Globus pallidus (tissue), 1 donor: Measurements from ENCODE around the gene ZNF726.
"Not testable (repeated sequence)": the region's sequence is repeated elsewhere in the genome, so short reads cannot be mapped to it uniquely, and the experiment has no call there.

Experiments
- DNase-seq: peaks from one replicate; pipeline ENCODE4 v3.0.0-alpha.2; 2015; ENCODE audit warnings: low spot score

The ZNF726 gene

DNA sequence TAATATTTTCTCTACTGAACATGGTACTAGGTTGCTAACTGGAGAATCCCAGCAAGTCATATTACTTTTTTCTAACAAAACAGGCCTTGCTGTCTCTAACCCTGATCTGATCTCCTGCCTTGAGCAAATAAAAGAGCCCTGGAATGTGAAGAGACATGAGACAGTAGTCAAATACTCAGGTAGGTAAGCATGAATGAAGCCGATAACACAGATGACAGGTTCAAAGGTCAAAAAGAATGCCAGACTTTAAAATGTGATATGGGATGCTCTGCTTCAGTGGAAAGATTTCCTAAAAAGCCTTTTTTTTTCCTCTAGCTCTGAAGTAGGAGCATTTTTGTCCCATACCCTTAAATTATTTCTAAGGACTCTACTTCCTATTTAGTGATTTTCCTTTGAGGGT, 28.7 kb downstream of the ZNF726 start:
- DNase-seq = no peak

DNA sequence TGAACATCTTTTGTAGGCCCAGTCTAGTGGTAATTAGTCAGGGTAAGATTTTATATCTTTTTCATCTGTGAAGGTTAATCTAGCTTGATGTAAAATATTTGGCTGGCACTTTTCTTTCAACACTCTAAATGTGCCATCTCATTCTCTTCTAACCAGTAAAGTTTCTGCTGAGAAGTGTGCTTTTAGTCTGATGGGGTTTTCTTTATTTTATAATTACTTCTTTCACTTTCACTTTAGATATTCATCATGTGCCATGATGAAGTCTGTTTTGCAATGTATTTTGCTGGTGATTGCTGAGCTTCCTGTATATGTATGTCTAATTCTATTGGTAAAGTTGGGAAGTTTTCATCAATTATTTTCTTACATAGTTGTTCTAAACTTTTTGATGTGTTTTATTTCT, 31.9 kb downstream of the ZNF726 start:
- no peak for DNase-seq

DNA sequence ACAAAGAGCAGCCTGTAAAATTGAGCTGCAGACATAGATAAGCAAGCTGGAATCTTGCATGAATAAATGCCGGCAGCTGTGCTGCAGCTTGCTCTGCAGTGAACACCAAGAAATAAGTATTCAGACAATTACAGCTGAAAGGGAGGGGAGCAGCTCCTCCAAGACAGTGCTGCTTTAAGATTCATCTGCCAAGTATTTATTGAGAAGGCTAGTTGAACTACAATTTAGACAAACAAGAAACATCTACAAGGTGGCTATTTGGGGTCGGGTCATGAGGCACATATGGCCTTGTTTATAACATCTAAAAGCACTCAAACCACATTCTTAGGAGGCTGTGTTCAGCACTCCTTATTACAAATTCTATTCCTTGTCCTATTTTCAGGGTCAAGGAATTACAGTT, 34.9 kb downstream of the ZNF726 start:
- no peak for DNase-seq

DNA sequence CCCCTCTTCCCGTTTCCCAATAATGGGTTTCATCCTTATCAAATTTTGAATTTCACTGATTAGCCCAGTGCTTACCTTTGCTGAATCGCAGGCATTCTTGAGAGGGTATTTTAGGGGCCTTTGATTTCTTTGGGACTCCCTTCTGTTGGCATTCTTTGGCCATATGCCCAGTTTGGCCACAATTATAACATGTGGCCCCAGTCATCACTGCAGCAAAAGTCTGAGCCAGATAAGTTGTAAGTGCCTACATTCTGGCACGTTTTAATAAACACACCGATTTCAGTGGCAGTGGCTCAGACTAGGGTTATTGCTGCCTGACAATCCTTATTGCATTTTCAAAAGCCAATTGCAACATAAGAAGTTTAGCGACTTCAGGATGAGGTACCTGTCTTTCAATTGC, 41.4 kb downstream of the ZNF726 start:
- no peak for DNase-seq

DNA sequence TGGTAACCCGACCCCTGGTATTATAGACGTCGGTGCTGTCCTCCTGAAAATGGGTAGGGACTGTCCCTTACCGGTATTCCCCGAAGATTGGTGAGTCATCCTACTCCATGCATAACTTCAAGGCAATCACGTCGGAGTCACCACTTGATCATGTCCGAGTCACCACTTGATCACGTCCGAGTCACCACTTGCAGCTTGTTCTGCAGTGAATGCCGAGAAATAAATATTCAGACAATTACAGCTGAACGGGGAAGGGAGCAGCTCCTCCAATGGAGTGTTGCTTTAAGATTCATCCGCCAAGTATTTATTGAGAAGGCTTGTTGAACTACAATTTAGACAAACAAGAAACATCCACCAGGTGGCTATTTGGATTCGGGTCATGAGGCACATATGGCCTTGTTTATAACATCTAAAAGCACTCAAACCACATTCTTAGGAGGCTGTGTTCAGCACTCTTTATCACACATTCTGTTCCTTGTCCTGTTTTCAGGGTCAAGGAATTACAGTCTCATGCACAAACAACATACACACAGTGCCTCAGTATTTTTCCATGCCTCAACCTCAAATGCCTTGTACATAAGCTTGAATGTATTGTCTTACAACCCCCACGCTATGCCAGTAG, 43.1 kb downstream of the ZNF726 start:
- DNase-seq = no peak

DNA sequence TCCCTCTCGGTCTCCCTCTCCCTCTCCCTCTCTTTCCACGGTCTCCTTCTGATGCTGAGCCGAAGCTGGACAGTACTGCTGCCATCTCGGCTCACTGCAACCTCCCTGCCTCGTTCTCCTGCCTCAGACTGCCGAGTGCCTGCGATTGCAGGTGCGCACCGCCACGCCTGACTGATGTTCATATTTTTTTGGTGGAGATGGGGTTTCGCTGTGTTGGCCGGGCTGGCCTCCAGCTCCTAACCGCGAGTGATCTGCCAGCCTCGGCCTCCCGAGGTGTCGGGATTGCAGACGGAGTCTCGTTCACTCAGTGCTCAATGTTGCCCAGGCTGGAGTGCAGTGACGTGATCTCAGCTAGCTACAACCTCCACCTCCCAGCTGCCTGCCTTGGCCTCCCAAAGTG, 48.7 kb downstream of the ZNF726 start:
- not testable (repeated sequence) for DNase-seq

- DNase-seq = not testable (repeated sequence)
These were observed 49.2 kb downstream of the ZNF726 start for GRCh38 chr19:23963881-23964280.

- DNase-seq = not testable (repeated sequence)
These were observed 49.6 kb downstream of the ZNF726 start for GRCh38 chr19:23964334-23964733.

DNA sequence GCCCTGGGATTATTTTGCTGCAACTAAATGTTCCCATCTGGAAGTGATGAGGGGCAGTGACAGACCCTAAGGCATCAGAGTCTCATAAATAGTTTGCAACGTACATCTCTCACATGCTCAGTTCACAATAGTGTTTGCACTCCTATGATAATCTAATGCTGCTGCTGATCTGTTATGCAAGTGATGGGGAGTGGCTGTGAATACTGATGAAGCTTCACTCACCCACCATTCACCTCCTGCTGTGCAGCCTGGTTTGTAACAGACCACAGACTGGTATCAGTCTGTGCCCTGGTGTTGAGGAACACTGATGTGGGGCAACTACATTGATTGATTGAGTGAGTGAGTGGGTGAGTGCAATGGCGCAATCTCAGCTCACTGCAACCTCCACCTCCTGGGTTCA, 54.9 kb downstream of the ZNF726 start:
- no peak for DNase-seq

GRCh38 chr19:23971598-23971997, 56.9 kb downstream of the ZNF726 start:
- DNase-seq = no peak

DNA sequence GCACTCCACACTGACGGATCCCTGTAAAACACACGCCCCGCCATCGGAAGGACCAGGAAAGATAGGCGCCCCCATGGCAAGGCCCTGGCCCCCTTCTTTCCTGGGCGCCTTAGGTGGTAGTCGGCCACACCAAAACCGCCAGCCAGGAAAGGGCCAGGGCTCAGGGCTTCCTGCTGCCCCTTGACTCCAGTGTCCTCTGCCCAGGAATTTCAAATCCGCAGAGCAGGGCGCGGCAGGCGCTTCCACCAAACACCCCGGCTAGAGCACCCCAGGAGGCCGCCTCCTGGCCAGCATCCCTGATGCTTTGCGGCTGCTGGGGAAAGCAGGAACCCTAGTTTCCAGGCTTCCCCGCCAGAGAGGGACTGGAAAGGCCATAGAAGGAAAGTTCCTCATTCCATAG, 57.5 kb downstream of the ZNF726 start:
- DNase-seq = no peak

DNA sequence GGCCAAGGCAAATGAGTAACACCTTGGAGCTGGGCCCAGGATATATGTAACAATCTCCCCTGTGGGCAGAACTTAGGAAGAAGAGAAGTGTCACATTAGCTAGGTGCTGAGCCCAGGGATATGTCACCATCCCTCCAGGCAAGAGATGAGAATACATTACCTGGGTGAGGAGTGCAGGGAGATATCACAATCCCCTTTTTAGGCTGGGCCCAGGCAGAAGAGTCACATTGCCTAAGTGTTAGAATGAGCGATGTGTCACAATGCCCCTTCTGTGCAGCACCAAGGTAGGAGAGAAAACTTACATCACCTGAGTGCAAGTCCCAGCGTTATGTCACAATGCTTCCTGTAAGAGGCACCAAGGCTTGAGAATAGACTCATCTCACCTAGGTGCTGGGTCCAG, 60.3 kb downstream of the ZNF726 start:
- DNase-seq = no peak

DNA sequence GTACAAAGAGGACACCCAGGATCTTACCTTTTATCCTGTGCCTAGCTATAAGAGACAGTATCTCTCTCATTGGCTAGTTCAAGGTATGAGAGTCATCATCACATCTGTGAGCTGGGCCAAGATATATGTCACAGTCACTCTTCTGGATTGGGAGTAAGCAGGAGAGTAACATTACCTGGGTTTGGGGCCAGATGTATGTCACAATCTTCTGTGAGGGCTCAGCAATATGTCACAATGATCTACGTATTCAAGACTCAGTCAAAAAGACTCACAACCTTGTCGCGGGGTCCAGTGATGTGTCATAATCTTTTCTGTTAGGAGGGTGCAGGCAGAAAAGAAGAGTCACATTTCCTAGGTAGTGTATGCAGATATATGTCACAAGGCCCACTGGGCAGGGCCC, 61.9 kb downstream of the ZNF726 start:
- not testable (repeated sequence) for DNase-seq

DNA sequence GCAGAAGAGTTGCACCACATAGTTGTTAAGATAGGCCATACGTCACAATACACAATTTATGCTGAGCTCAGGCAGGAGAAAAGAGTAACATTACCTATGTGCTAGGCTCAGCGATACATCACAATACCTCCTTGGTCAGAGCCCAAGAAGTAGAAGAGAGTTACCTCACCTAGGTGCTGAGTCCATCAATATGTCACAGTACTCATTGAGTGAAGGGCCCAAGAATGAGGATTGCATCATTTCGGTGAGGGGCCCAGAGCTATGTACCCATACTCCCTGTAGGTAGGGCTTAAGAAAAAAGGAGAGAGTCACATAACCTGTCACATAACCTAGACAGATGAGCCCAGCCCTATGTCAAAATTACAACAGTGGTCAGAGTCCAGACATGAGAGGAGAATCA, 62.6 kb downstream of the ZNF726 start:
- not testable (repeated sequence) for DNase-seq

DNA sequence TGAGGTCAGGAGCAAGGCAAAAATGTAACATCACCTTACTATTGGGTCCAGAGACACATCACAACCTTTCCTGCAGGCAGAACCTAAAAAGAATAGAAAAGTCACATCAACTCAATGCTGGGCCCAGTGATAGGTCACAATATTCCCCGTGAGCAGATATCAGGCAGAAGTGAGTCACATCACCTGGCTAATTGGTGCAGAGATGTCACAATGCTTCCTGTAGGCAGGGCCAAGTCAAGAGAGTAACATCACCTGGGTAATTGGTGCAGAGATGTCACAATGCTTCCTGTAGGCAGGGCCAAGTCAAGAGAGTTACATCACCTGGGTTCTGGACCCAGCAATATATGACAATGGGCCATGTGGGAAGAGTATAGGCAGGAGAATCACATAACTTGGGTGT, 63.4 kb downstream of the ZNF726 start:
- DNase-seq = no peak

GRCh38 chr19:23980805-23981204, 66.1 kb downstream of the ZNF726 start:
- no peak for DNase-seq

DNA sequence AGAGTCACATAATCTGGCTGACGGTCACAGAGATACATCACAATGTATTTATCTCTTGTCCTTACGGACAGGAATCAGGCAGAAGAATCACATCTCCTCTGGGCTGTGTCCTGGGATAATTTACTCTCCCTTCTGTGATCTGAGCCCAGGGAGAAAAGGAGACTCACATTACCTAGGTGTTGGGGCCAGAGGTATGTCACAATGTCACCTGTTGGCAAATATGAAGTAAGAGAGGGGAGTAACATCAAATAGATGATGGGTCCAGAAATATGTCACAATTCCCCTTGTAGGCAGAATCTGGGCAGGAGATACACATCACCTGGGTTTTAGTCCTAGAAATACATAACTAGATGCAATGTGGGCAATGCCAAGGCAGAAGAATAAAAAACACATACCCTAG, 67.2 kb downstream of the ZNF726 start:
- no peak for DNase-seq

DNA sequence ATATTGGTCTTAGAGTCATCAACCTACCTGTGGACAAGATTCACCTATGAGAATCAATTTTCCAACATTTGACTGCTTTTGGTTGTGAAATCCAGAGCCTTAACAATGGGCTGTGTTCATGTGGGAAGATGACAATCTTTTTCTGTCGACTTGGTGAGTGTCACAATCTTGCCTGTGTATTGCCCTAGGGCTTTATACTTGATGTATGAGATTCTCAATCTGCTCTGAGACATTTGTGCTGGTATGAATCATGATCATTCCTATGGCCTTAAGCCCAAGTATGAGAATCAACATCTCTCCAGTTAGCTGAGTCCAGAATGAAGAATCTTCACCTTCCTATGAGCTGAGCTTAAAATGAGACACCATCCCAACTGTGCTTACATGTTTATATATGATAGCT, 68.7 kb downstream of the ZNF726 start:
- no peak for DNase-seq
